WERI-Rb-1 (cell line): ENCODE results near the gene CPSF4L.
"Not testable (repeated sequence)": the region's sequence is repeated elsewhere in the genome, so short reads cannot be mapped to it uniquely, and the experiment has no call there.

Experiments
- DNase-seq: peaks from one replicate; pipeline ENCODE4 v3.0.0-alpha.2; 2020
- H3K27ac ChIP-seq: fragments of 250-450 bp; sonication (Bioruptor Pico); 2 replicates; pipeline ENCODE4 v1.5.1; 2020; ENCODE audit warnings: mild to moderate bottlenecking, moderate library complexity
- H3K27me3 ChIP-seq: fragments of 250-450 bp; sonication (Bioruptor Pico); 2 replicates; pipeline ENCODE4 v1.5.1; 2021; ENCODE audit warnings: mild to moderate bottlenecking, low read depth, moderate library complexity; ENCODE audit not compliant: insufficient read depth, severe bottlenecking
- H3K36me3 ChIP-seq: fragments of 250-450 bp; sonication (Bioruptor Pico); 2 replicates; pipeline ENCODE4 v1.5.1; 2020; ENCODE audit warnings: mild to moderate bottlenecking, moderate library complexity
- H3K4me3 ChIP-seq: 2 replicates; pipeline ENCODE4 v1.5.1; 2011; ENCODE audit warnings: low read depth, mild to moderate bottlenecking, control low read depth, low read length
- H3K9me3 ChIP-seq: fragments of 250-450 bp; sonication (Bioruptor Pico); 2 replicates; pipeline ENCODE4 v1.5.1; 2021; ENCODE audit warnings: mild to moderate bottlenecking, moderate library complexity; ENCODE audit not compliant: severe bottlenecking
- CTCF ChIP-seq: IDR thresholded peaks from 2 replicates; pipeline ENCODE4 v1.5.1; 2011; ENCODE audit warnings: low read depth, mild to moderate bottlenecking, control low read depth, inconsistent platforms, low read length

CPSF4L gene

GRCh38 chr17:73261617-73261951 lies at the start of gene CPSF4L:
Gene CPSF4L (minus strand): TSS chr17:73261880. CDS start chr17:73261818, 62 bp downstream.
- Histone ChIP-seq H3K9me3 (no peaks in the 10 kb centered on the region), H3K36me3 (no peaks in the 10 kb centered on the region), H3K27ac (no peak within 1 kb of the TSS), H3K27me3 (no peaks in the 10 kb centered on the region), H3K4me3 (no peak within 1 kb of the TSS)
- no peak for TF ChIP-seq CTCF
- no peak for DNase-seq

- no peak for DNase-seq
- H3K36me3 ChIP-seq, result peaks cover 23% of the 10 kb centered on the region
- peak overlapping the region; percentile 93 for H3K27ac ChIP-seq
- TF ChIP-seq CTCF, result no peak
- peak overlapping the region; percentile 98 for H3K4me3 ChIP-seq
- no peaks in the 10 kb centered on the region for H3K9me3 ChIP-seq
- H3K27me3 ChIP-seq, result no peaks in the 10 kb centered on the region
Measured at GRCh38 chr17:73311428-73311780, 49.7 kb upstream of the CPSF4L start.

GRCh38 chr17:73309727-73310596 lies 48.3 kb upstream of the CPSF4L start:
- H3K9me3 ChIP-seq, result no peaks in the 10 kb centered on the region
- TF ChIP-seq CTCF, result no peak
- H3K27me3 ChIP-seq, result no peaks in the 10 kb centered on the region
- DNase-seq, result peak; percentile 67
- peak overlapping the region; percentile 93 for H3K27ac ChIP-seq
- H3K4me3 ChIP-seq, result peak overlapping the region; percentile 98
- H3K36me3 ChIP-seq, result peaks cover 23% of the 10 kb centered on the region

GRCh38 chr17:73308959-73309358 lies 47.3 kb upstream of the CPSF4L start:
- not testable (repeated sequence) for H3K27me3 ChIP-seq, DNase-seq, H3K4me3 ChIP-seq, H3K9me3 ChIP-seq
- peak overlapping the region; percentile 93 for H3K27ac ChIP-seq
- H3K36me3 ChIP-seq, result peaks cover 23% of the 10 kb centered on the region

GRCh38 chr17:73308017-73308823 lies 46.5 kb upstream of the CPSF4L start:
- Histone ChIP-seq H3K36me3 (peaks cover 25% of the 10 kb centered on the region), H3K27me3 (no peaks in the 10 kb centered on the region), H3K4me3 (no peak overlapping the region), H3K9me3 (no peaks in the 10 kb centered on the region), H3K27ac (no peak overlapping the region)
- TF ChIP-seq CTCF, result no peak
- DNase-seq, result no peak

GRCh38 chr17:73307130-73307529 lies 45.5 kb upstream of the CPSF4L start:
- peaks cover 26% of the 10 kb centered on the region for H3K36me3 ChIP-seq
- H3K4me3 ChIP-seq, result no peak overlapping the region
- DNase-seq, result no peak

More at GRCh38 chr17:73307130-73307529, 45.5 kb upstream of the CPSF4L start:
- no peaks in the 10 kb centered on the region for H3K27me3 ChIP-seq
- no peaks in the 10 kb centered on the region for H3K9me3 ChIP-seq
- no peak overlapping the region for H3K27ac ChIP-seq
- TF ChIP-seq CTCF, result no peak
